HEK293T (cell line): ENCODE measurements around the gene DUSP12.

Experiments
- CTCF ChIA-PET: fragments of 350-600 bp; formaldehyde crosslinking; extraction: SDS; loops from one replicate; lab custom pipeline; 2021; ENCODE audit warnings: antibody characterized with exemption, inconsistent platforms; lab: Yijun Ruan, JAX
- POLR2A ChIA-PET: fragments of 350-600 bp; formaldehyde crosslinking; extraction: SDS; loops from one replicate; lab custom pipeline; 2020; ENCODE audit warnings: antibody characterized with exemption, inconsistent platforms; lab: Yijun Ruan, JAX
- DNase-seq: peaks from one replicate; pipeline ENCODE4 v3.0.0; 2012; ENCODE audit warnings: mixed read lengths; ENCODE audit errors: extremely low spot score
- ARNT ChIP-seq: fragments of 450-650 bp; IDR thresholded peaks from 2 replicates; pipeline ENCODE4 v1.6.1; 2017; ENCODE audit warnings: mild to moderate bottlenecking
- BHLHE40 ChIP-seq: fragments of 450-650 bp; IDR thresholded peaks from 2 replicates; pipeline ENCODE4 v1.6.1; 2016; ENCODE audit warnings: mild to moderate bottlenecking, moderate library complexity, borderline replicate concordance
- CTBP1 ChIP-seq: fragments of 450-650 bp; IDR thresholded peaks from 2 replicates; pipeline ENCODE4 v1.6.1; 2016; ENCODE audit warnings: borderline replicate concordance
- ELF4 ChIP-seq: fragments of 450-650 bp; IDR thresholded peaks from 2 replicates; pipeline ENCODE4 v1.6.1; 2017; ENCODE audit warnings: antibody characterized with exemption
- FOXA1 ChIP-seq: fragments of 450-650 bp; IDR thresholded peaks from 2 replicates; pipeline ENCODE4 v1.6.1; 2016; ENCODE audit warnings: mild to moderate bottlenecking
- FOXK2 ChIP-seq: fragments of 450-650 bp; IDR thresholded peaks from 2 replicates; pipeline ENCODE4 v1.6.1; 2016; ENCODE audit warnings: mild to moderate bottlenecking
- FOXM1 ChIP-seq: fragments of 450-650 bp; IDR thresholded peaks from 2 replicates; pipeline ENCODE4 v1.6.1; 2017; ENCODE audit warnings: mild to moderate bottlenecking, borderline replicate concordance
- HDGF ChIP-seq: fragments of 450-650 bp; IDR thresholded peaks from 2 replicates; pipeline ENCODE4 v1.6.1; 2017; ENCODE audit warnings: antibody characterized with exemption, borderline replicate concordance
- L3MBTL2 ChIP-seq: fragments of 450-650 bp; conservative IDR thresholded peaks from 2 replicates; pipeline ENCODE4 v1.6.1; 2016; ENCODE audit warnings: mild to moderate bottlenecking
- LEF1 ChIP-seq: fragments of 450-650 bp; IDR thresholded peaks from 2 replicates; pipeline ENCODE4 v1.6.1; 2017; ENCODE audit warnings: mild to moderate bottlenecking, borderline replicate concordance
- NFRKB ChIP-seq: fragments of 450-650 bp; IDR thresholded peaks from 2 replicates; pipeline ENCODE4 v1.6.1; 2016; ENCODE audit warnings: mild to moderate bottlenecking, moderate library complexity
- SP1 ChIP-seq: fragments of 450-650 bp; IDR thresholded peaks from 2 replicates; pipeline ENCODE4 v1.6.1; 2017
- SUZ12 ChIP-seq: fragments of 450-650 bp; IDR thresholded peaks from 2 replicates; pipeline ENCODE4 v1.6.1; 2016; ENCODE audit warnings: mild to moderate bottlenecking
- TARDBP ChIP-seq: fragments of 450-650 bp; IDR thresholded peaks from 2 replicates; pipeline ENCODE4 v1.6.1; 2016
- ZNF384 ChIP-seq: fragments of 450-650 bp; IDR thresholded peaks from 2 replicates; pipeline ENCODE4 v1.6.1; 2016
- TF ChIP-seq, protein P1 (sequence below): fragments of 450-650 bp; IDR thresholded peaks from 2 replicates; pipeline ENCODE4 v1.6.1; 2016

The DUSP12 gene

DNA sequence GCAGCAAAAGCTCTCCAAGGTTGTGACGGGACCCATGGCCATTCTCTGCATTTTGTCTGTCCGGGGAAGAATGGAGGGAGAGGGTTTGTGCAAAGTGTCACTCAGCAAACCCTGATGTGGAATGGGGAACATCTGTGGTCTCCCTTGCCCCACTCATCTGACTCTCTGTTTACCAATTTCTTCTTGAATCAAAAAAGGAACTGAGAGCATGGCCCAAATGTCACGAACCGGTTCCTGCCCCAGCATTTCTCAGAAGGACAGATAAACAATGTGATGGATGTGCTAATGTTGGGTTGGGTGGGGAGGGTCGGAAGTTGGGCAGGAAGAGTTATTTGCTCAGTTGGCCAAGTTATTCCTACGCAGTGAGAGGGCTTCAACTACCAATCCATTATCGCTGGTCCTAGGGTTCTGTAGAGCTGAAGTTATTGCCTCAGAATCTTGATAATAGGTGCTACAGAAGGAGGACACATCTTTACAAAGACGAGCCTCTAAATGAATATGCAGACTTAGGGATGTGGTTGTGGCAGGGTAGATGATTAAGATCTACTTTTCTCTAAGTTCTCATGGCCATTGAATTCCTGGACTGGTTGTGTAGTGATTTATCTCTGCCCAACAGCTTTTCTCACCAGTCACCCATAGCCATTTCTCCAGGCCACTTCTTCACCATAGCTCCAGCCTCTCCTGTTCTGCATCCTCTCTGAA, 9.6 kb upstream of the DUSP12 start:
- no peak for TF ChIP-seq NFRKB
- no peak for TF ChIP-seq ELF4
- TF ChIP-seq L3MBTL2: no peak
- no peak for TF ChIP-seq SP1
- no peak for TF ChIP-seq FOXK2
- TF ChIP-seq, protein P1, sequence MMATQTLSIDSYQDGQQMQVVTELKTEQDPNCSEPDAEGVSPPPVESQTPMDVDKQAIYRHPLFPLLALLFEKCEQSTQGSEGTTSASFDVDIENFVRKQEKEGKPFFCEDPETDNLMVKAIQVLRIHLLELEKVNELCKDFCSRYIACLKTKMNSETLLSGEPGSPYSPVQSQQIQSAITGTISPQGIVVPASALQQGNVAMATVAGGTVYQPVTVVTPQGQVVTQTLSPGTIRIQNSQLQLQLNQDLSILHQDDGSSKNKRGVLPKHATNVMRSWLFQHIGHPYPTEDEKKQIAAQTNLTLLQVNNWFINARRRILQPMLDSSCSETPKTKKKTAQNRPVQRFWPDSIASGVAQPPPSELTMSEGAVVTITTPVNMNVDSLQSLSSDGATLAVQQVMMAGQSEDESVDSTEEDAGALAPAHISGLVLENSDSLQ: no peak
- TF ChIP-seq SUZ12: no peak
- TF ChIP-seq TARDBP: no peak
- no peak for TF ChIP-seq FOXA1
- TF ChIP-seq ZNF384: no peak
- TF ChIP-seq HDGF: no peak
- TF ChIP-seq FOXM1: no peak
- no peak for TF ChIP-seq BHLHE40
- no peak for TF ChIP-seq LEF1
- ChIA-PET CTCF (interaction anchor here (1.7 kb wide), 1 partner anchor 13 kb away, joined by 8 read pairs; no protein-coding TSS in a partner anchor), POLR2A (interaction anchor here (0.6 kb wide), 1 partner anchor 470 kb away, joined by 3 read pairs; no protein-coding TSS in a partner anchor)
- no peak for DNase-seq

DNA sequence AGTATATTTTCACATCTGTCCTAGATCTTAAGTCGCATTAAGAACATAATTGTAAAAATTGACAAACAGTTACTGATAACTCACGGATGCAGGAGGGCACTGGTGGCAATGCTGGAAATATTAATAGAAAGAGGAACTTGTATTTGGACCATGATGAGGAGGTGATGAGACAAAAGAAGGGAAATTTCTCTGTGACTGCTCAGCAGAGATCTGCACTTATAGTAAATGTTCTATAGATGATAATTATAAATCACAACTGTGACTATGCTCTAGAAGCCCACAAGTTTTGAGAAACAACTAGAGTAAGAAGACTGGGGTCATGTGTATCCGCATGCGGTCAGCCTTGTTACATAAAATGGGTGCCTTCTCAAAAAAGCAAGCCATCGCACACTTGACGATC, 8.7 kb upstream of the DUSP12 start:
- POLR2A ChIA-PET: no interaction called here

GRCh38 chr1:161743231-161743630, 6.4 kb upstream of the DUSP12 start:
- TF ChIP-seq TARDBP: no peak
- TF ChIP-seq L3MBTL2: no peak
- TF ChIP-seq FOXA1: no peak
- no peak for TF ChIP-seq LEF1
- TF ChIP-seq ZNF384: no peak
- no peak for TF ChIP-seq SUZ12
- TF ChIP-seq ARNT: no peak
- no peak for TF ChIP-seq CTBP1
- no peak for TF ChIP-seq BHLHE40
- TF ChIP-seq HDGF: no peak
- no peak for TF ChIP-seq FOXM1
- no peak for TF ChIP-seq SP1
- no peak for DNase-seq
- ChIA-PET CTCF (no interaction called here), POLR2A (no interaction called here)

More for the DNA sequence above, 8.7 kb upstream of the DUSP12 start:
- no peak for TF ChIP-seq CTBP1
- no peak for TF ChIP-seq L3MBTL2
- TF ChIP-seq TARDBP: no peak
- no peak for TF ChIP-seq HDGF
- TF ChIP-seq FOXK2: no peak
- no peak for TF ChIP-seq ELF4
- TF ChIP-seq, protein P1: no peak
- TF ChIP-seq NFRKB: no peak
- no peak for TF ChIP-seq BHLHE40
- TF ChIP-seq SP1: no peak
- no peak for TF ChIP-seq SUZ12
- TF ChIP-seq LEF1: no peak
- TF ChIP-seq FOXA1: no peak
- TF ChIP-seq ARNT: no peak
- TF ChIP-seq FOXM1: no peak
- TF ChIP-seq ZNF384: no peak
- no peak for DNase-seq
- CTCF ChIA-PET: interaction anchor here (0.5 to 0.9 kb wide), 3 partner anchors 106 to 562 kb away, joined by 3 to 4 read pairs (median 3); no protein-coding TSS in a partner anchor

DNA sequence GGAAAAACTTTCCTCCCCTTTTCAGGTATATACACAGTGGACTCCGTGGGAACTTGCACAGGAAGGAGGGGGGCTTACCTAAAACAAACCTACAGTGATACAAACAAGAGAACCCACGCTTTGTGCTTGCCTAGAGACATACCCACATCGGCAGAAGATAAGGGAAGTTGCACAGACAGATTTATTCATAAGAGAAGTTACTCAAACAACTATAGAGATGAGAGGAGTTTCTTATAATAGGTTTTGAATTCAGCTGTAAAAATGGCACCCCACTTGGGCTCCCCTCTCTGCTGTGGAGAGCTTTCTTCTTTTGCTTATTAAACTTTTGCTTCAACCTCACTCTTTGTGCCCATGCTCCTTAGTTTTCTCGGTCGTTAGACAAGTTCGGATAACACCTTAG, 1.8 kb upstream of the DUSP12 start:
- ChIA-PET CTCF (no interaction called here), POLR2A (no interaction called here)
- no peak for TF ChIP-seq TARDBP
- no peak for TF ChIP-seq FOXM1
- TF ChIP-seq FOXA1: no peak
- no peak for TF ChIP-seq NFRKB
- no peak for TF ChIP-seq ARNT
- TF ChIP-seq SUZ12: no peak
- TF ChIP-seq LEF1: no peak
- TF ChIP-seq ELF4: no peak
- TF ChIP-seq FOXK2: no peak
- no peak for TF ChIP-seq CTBP1
- TF ChIP-seq BHLHE40: no peak
- TF ChIP-seq ZNF384: no peak
- TF ChIP-seq SP1: no peak
- DNase-seq: no peak

DNA sequence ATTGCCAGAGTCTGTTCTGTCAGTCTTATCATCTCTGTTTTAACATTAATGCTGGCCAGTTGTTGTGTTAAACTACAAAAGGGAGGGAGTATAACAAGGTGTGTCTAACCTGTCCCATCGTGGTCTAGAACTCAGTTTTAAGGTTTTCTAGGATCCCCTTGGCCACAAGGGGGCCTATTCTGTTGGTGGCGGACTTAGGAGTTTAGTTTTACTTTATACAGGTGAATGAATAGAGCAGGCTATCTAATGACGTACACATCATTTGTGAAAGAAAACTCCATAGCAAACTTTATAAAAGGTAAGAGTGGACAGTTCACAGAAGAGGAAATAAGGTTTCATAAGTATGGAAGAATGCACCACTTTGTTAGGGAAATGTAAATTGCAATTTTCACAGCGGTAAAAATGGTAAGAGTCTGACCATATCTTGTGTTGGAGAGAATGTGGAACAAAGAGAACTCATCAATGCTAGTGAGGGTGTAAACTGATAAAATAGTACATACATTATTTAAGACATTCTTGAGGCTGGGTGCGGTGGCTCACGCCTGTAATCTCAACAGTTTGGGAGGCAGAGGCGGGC, 14.0 kb downstream of the DUSP12 start:
- no peak for TF ChIP-seq NFRKB
- no peak for TF ChIP-seq L3MBTL2
- TF ChIP-seq, protein P1: no peak
- TF ChIP-seq CTBP1: no peak
- no peak for TF ChIP-seq SUZ12
- TF ChIP-seq FOXK2: no peak
- TF ChIP-seq ZNF384: no peak; the same call in 1 of the 2 replicates
- TF ChIP-seq ELF4: no peak
- no peak for TF ChIP-seq SP1
- TF ChIP-seq ARNT: no peak
- TF ChIP-seq LEF1: no peak
- TF ChIP-seq FOXM1: no peak
- TF ChIP-seq TARDBP: no peak
- no peak for TF ChIP-seq BHLHE40
- TF ChIP-seq FOXA1: no peak
- TF ChIP-seq HDGF: no peak
- peak; percentile 52 for DNase-seq
- POLR2A ChIA-PET: no interaction called here
- CTCF ChIA-PET: interaction anchor here (1.9 kb wide), 1 partner anchor 14 kb away, joined by 8 read pairs; the partner anchor contains the start of gene DUSP12
